PC-9 (cell line): Measurements from ENCODE around the gene STAU1. TPM values are rescaled to one million over a fixed set of nuclear protein-coding genes. Genes with fewer than 3 reads are reported as not detected.

Experiments
- BruUV-seq: library from RNA; stranded (reverse); fragments of 400-500 nt; replicated peaks from 2 replicates; lab custom pipeline; 2021; lab: Mats Ljungman, UMichigan
- CTCF ChIA-PET: fragments of 300-600 bp; sonication (Branson Sonifier 250); formaldehyde crosslinking; loops from one replicate; lab custom pipeline; 2022; ENCODE audit warnings: antibody characterized with exemption; lab: Charles Lee
- POLR2A ChIA-PET: fragments of 300-600 bp; sonication (Branson Sonifier 250); formaldehyde crosslinking; loops from one replicate; lab custom pipeline; 2022; ENCODE audit warnings: antibody characterized with exemption; ENCODE audit not compliant: unreplicated experiment; lab: Charles Lee
- DNase-seq, 2 experiments: peaks; one replicate each; pipeline versions ENCODE4 v3.0.0 to v3.0.0-alpha.2; 2015 to 2022; ENCODE audit warnings: mixed read lengths in 1 of 2
- H2AFZ ChIP-seq: fragments of 200-600 bp; sonication (generic); 2 replicates; pipeline ENCODE4 v1.8.1; 2017; ENCODE audit warnings: antibody characterized with exemption
- H3F3A ChIP-seq: fragments of 200-600 bp; sonication (generic); 2 replicates; pipeline ENCODE4 v1.8.1; 2017; ENCODE audit warnings: antibody characterized with exemption, mild to moderate bottlenecking, low read depth; ENCODE audit not compliant: insufficient read depth
- H3K27ac ChIP-seq: fragments of 200-600 bp; sonication (generic); 2 replicates; pipeline ENCODE4 v1.6.1; 2016; ENCODE audit warnings: mixed run types
- H3K27me3 ChIP-seq: fragments of 200-600 bp; sonication (generic); 2 replicates; pipeline ENCODE4 v1.6.1; 2016; ENCODE audit warnings: low read depth, mixed run types; ENCODE audit not compliant: insufficient read depth
- H3K36me3 ChIP-seq: fragments of 200-600 bp; sonication (generic); 2 replicates; pipeline ENCODE4 v1.6.1; 2016; ENCODE audit warnings: low read depth, mixed run types
- H3K4me1 ChIP-seq: fragments of 200-600 bp; sonication (generic); replicated peaks from 2 replicates; pipeline ENCODE4 v1.6.1; 2016; ENCODE audit warnings: mixed run types; ENCODE audit not compliant: insufficient read depth
- H3K4me2 ChIP-seq: fragments of 200-600 bp; sonication (generic); 2 replicates; pipeline ENCODE4 v1.6.1; 2017; ENCODE audit warnings: mixed run types
- H3K4me3 ChIP-seq: fragments of 200-600 bp; sonication (generic); 2 replicates; pipeline ENCODE4 v1.6.1; 2016; ENCODE audit warnings: mixed run types
- H3K79me2 ChIP-seq: fragments of 200-600 bp; sonication (generic); 2 replicates; pipeline ENCODE4 v1.6.1; 2017; ENCODE audit warnings: low read depth, mixed run types
- H3K9me2 ChIP-seq: fragments of 200-600 bp; sonication (generic); 2 replicates; pipeline ENCODE4 v1.8.1; 2017; ENCODE audit warnings: mild to moderate bottlenecking; ENCODE audit not compliant: insufficient read depth
- H3K9me3 ChIP-seq: fragments of 200-600 bp; sonication (generic); 2 replicates; pipeline ENCODE4 v1.8.1; 2016; ENCODE audit warnings: low read depth; ENCODE audit not compliant: insufficient read depth
- H4K20me1 ChIP-seq: fragments of 200-600 bp; sonication (generic); 2 replicates; pipeline ENCODE4 v1.8.1; 2017; ENCODE audit not compliant: insufficient read depth
- EZH2 ChIP-seq: fragments of 200-600 bp; sonication (generic); IDR thresholded peaks from 2 replicates; pipeline ENCODE4 v1.8.0; 2017; ENCODE audit warnings: antibody characterized with exemption, low read depth
- intact Hi-C: fragments of 100-400 bp; cut with micrococcal nuclease; formaldehyde crosslinking; loops from one replicate; pipeline ENCODE4 v1.10.0; 2022; ENCODE audit not compliant: unreplicated experiment
- total RNA-seq: library from RNA; stranded (reverse); gene quantifications from 2 replicates; pipeline ENCODE4 v1.2.3, GENCODE V29; 2021
- TF ChIP-seq, protein P1 (sequence below): fragments of 200-600 bp; sonication (generic); conservative IDR thresholded peaks from 2 replicates; pipeline ENCODE4 v1.6.1; 2017; ENCODE audit warnings: mixed run types, antibody characterized with exemption, mild to moderate bottlenecking, moderate library complexity

STAU1 gene
- total RNA-seq, 1 experiment from 2014 or later: 153 TPM

DNA sequence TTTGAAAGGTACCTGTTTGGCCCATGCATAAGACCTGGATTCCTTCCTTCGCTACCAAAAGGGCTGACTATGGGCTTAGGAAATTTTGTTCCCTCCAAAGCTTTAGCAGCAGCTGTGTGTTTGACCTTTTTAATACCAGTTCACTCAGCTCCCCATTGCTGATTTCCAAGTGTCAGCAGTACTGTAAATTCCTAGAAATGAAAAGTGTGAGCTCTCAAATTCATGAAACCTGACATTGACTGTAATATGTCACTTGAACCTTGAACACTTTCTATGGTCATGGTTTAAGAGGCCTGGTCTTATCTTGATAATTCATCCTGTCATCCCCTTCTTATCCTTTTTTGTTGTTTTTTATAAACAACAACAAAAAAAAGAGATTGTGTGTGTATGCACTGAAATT lies 31.7 kb downstream of the STAU1 start:
- peaks cover 64% of the 10 kb centered on the region for H4K20me1 ChIP-seq
- BruUV-seq: no TSS peak
- no peaks in the 10 kb centered on the region for H3K9me3 ChIP-seq
- intact Hi-C loops: no loop called here
- POLR2A ChIA-PET: no interaction called here
- H3K9me2 ChIP-seq: no peaks in the 10 kb centered on the region
- DNase-seq: no peak
- no peak overlapping the region for H3K4me2 ChIP-seq
- H3F3A ChIP-seq: peaks cover 4% of the 10 kb centered on the region
- H3K79me2 ChIP-seq: peaks cover 49% of the 10 kb centered on the region
- no peaks in the 10 kb centered on the region for H3K4me1 ChIP-seq
- no peak for TF ChIP-seq EZH2
- TF ChIP-seq, protein P1, sequence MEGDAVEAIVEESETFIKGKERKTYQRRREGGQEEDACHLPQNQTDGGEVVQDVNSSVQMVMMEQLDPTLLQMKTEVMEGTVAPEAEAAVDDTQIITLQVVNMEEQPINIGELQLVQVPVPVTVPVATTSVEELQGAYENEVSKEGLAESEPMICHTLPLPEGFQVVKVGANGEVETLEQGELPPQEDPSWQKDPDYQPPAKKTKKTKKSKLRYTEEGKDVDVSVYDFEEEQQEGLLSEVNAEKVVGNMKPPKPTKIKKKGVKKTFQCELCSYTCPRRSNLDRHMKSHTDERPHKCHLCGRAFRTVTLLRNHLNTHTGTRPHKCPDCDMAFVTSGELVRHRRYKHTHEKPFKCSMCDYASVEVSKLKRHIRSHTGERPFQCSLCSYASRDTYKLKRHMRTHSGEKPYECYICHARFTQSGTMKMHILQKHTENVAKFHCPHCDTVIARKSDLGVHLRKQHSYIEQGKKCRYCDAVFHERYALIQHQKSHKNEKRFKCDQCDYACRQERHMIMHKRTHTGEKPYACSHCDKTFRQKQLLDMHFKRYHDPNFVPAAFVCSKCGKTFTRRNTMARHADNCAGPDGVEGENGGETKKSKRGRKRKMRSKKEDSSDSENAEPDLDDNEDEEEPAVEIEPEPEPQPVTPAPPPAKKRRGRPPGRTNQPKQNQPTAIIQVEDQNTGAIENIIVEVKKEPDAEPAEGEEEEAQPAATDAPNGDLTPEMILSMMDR: no peak
- H2AFZ ChIP-seq: no peak overlapping the region
- no peak overlapping the region for H3K4me3 ChIP-seq
- CTCF ChIA-PET: no interaction called here
- no peaks in the 10 kb centered on the region for H3K27me3 ChIP-seq
- H3K36me3 ChIP-seq: peaks cover 14% of the 10 kb centered on the region
- H3K27ac ChIP-seq: no peak overlapping the region

DNA sequence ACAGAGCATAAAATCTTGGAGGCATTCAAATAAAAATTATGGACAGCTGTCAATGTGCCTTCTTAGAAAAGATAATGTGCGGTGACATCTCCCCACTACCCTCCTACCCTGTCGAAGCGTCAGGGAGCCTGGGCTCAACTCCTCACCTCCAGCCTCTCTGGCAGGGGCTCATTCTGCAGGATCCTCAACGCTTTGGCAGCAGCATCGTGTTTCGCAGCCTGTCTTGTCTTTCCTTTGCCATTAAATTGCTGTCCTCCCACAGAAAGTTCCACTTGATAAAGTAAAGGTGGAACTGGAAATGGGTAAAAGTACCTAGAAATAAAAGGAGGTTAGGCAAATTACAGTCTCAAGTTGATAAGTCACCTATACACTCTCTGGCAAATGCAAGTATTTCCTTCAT lies 36.7 kb downstream of the STAU1 start:
- Histone ChIP-seq H3K9me3 (no peaks in the 10 kb centered on the region), H3K4me1 (no peaks in the 10 kb centered on the region), H3K4me3 (no peak overlapping the region), H3K36me3 (peaks cover 38% of the 10 kb centered on the region), H4K20me1 (peaks cover 38% of the 10 kb centered on the region; the same call in 1 of the 2 replicates), H3F3A (no peaks in the 10 kb centered on the region; the same call in none of the 2 replicates), H3K9me2 (no peaks in the 10 kb centered on the region), H3K27me3 (no peaks in the 10 kb centered on the region), H2AFZ (no peak overlapping the region), H3K27ac (no peak overlapping the region), H3K4me2 (no peak overlapping the region), H3K79me2 (peaks cover 13% of the 10 kb centered on the region)
- no peak for TF ChIP-seq EZH2
- TF ChIP-seq, protein P1: no peak
- DNase-seq: no peak
- CTCF ChIA-PET: interaction anchor here (0.7 kb wide), 1 partner anchor 125 kb away, joined by 12 read pairs; no protein-coding TSS in a partner anchor
- no TSS peak for BruUV-seq
- POLR2A ChIA-PET: no interaction called here
- intact Hi-C loops: no loop called here

- no peaks in the 10 kb centered on the region for H3K79me2 ChIP-seq
- H3K27me3 ChIP-seq: no peaks in the 10 kb centered on the region
- no peaks in the 10 kb centered on the region for H3K9me3 ChIP-seq
- DNase-seq: no peak
- ChIA-PET POLR2A (interaction anchor here (0.7 kb wide), 1 partner anchor 117 kb away, joined by 4 read pairs; no protein-coding TSS in a partner anchor), CTCF (no interaction called here)
- no TSS peak for BruUV-seq
- H3K4me1 ChIP-seq: no peaks in the 10 kb centered on the region
- peaks cover 26% of the 10 kb centered on the region for H4K20me1 ChIP-seq
- H3F3A ChIP-seq: no peaks in the 10 kb centered on the region; the same call in none of the 2 replicates
- H3K9me2 ChIP-seq: no peaks in the 10 kb centered on the region
- H3K4me2 ChIP-seq: no peak overlapping the region
- H3K4me3 ChIP-seq: no peak overlapping the region
- intact Hi-C loops: no loop called here
- TF ChIP-seq, protein P1: no peak
- TF ChIP-seq EZH2: no peak
- no peak overlapping the region for H3K27ac ChIP-seq
- peaks cover 43% of the 10 kb centered on the region for H3K36me3 ChIP-seq
- no peak overlapping the region for H2AFZ ChIP-seq
Measured at GRCh38 chr20:49149281-49150045, 38.7 kb downstream of the STAU1 start.
